NOMO-1 (cell line): ENCODE results near the gene SLC35G1.

Experiments
- DNase-seq, 2 experiments: peaks; one replicate each; lab custom pipeline; 2025; ENCODE audit not compliant: unreplicated experiment in 2 of 2; lab: John Stamatoyannopoulos, UW

Gene SLC35G1

GRCh38 chr10:93893646-93894515 is at the start of gene SLC35G1:
SLC35G1 (plus strand) TSS chr10:93893978; CDS start chr10:93894034, 56 bp downstream.
- DNase-seq = peak; percentile 42 to 64

GRCh38 chr10:93844979-93845626 is 48.7 kb upstream of the SLC35G1 start:
- DNase-seq = no peak

- DNase-seq = no peak
Measured at GRCh38 chr10:93849593-93849992, 44.2 kb upstream of the SLC35G1 start.

GRCh38 chr10:93850031-93851015 is 43.5 kb upstream of the SLC35G1 start:
- DNase-seq = no peak

- DNase-seq = no peak
Measured at GRCh38 chr10:93851169-93851568, 42.6 kb upstream of the SLC35G1 start.

GRCh38 chr10:93852476-93853095 is 41.2 kb upstream of the SLC35G1 start:
- DNase-seq = peak; percentile 41 to 42

- DNase-seq = peak; percentile 41 to 82
Measured at GRCh38 chr10:93854975-93855374, 38.8 kb upstream of the SLC35G1 start.

- DNase-seq = no peak
Measured at GRCh38 chr10:93856349-93857145, 37.2 kb upstream of the SLC35G1 start.

GRCh38 chr10:93859049-93859655 is 34.6 kb upstream of the SLC35G1 start:
- DNase-seq = peak; percentile 11 to 21

GRCh38 chr10:93861825-93862224 is 32.0 kb upstream of the SLC35G1 start:
- no peak for DNase-seq

- DNase-seq = no peak
Measured at GRCh38 chr10:93865794-93866425, 27.9 kb upstream of the SLC35G1 start.

- DNase-seq = no peak
Measured at GRCh38 chr10:93867525-93867924, 26.3 kb upstream of the SLC35G1 start.

- no peak for DNase-seq
Measured at GRCh38 chr10:93871671-93872204, 22.0 kb upstream of the SLC35G1 start.

- DNase-seq = no peak
Measured at GRCh38 chr10:93872375-93873158, 21.2 kb upstream of the SLC35G1 start.

- DNase-seq = peak; percentile 35 to 72
Measured at GRCh38 chr10:93873420-93874115, 20.2 kb upstream of the SLC35G1 start.

GRCh38 chr10:93874309-93875031 is 19.3 kb upstream of the SLC35G1 start:
- peak in 1 of 2 experiments; percentile 15 for DNase-seq

GRCh38 chr10:93875032-93875358 is 18.8 kb upstream of the SLC35G1 start:
- DNase-seq = no peak
